Breast epithelium (tissue), 4 donors: ENCODE results near the gene FYB1. TPM values are rescaled to one million over a fixed set of nuclear protein-coding genes. Genes with fewer than 3 reads are reported as not detected.

ENCODE experiments used
- DNase-seq, 2 donors: peaks; one replicate each; pipeline ENCODE4 v3.0.0-alpha.2; 2019; ENCODE audit warnings: low spot score in 2 of 2
- H3K27ac ChIP-seq, 2 donors: fragments of 200-600 bp; sonication (generic) in 1 of 2; one replicate each; pipeline ENCODE4 v1.5.1; 2016 to 2019; ENCODE audit warnings: mild to moderate bottlenecking in 1 of 2
- H3K27me3 ChIP-seq, 2 donors: fragments of 200-600 bp; sonication (generic) in 1 of 2; one replicate each; pipeline versions ENCODE4 v1.5.1 to v1.6.0; 2017 to 2019; ENCODE audit warnings: control low read depth in 1 of 2, mild to moderate bottlenecking in 1 of 2
- H3K36me3 ChIP-seq: fragments of 200-600 bp; one replicate; pipeline ENCODE4 v1.5.1; 2019
- H3K4me1 ChIP-seq, 2 donors: fragments of 200-600 bp; sonication (generic); one replicate each; pipeline ENCODE4 v1.5.1; 2016 to 2019; ENCODE audit warnings: control low read depth in 1 of 2
- H3K4me3 ChIP-seq, 3 donors: fragments of 200-600 bp; sonication (generic); 1 replicate in 2 of 3; 2 replicates in 1 of 3; pipeline ENCODE4 v1.5.1; 2016 to 2019; ENCODE audit warnings: mild to moderate bottlenecking in 3 of 3, moderate library complexity in 2 of 3
- H3K9me3 ChIP-seq, 2 donors: fragments of 200-600 bp; sonication (generic) in 1 of 2; one replicate each; pipeline ENCODE4 v1.5.1; 2016 to 2019; ENCODE audit warnings: control low read depth in 1 of 2
- CTCF ChIP-seq, 3 donors: fragments of 450-650 bp; IDR thresholded peaks; one replicate each; pipeline ENCODE4 v1.5.1; 2016 to 2017; ENCODE audit warnings: antibody characterized with exemption in 3 of 3, mild to moderate bottlenecking in 3 of 3, moderate library complexity in 3 of 3
- POLR2A ChIP-seq: fragments of 450-650 bp; IDR thresholded peaks from one replicate; pipeline ENCODE4 v1.6.1; 2016; ENCODE audit warnings: antibody characterized with exemption, mild to moderate bottlenecking, moderate library complexity
- POLR2AphosphoS5 ChIP-seq, 3 donors: sonication (generic); formaldehyde crosslinking; IDR thresholded peaks; one replicate each; pipeline ENCODE4 v1.6.1; 2017; ENCODE audit warnings: antibody characterized with exemption in 3 of 3
- intact Hi-C: fragments of 100-400 bp; cut with DNase I; formaldehyde crosslinking; loops from one replicate; pipeline ENCODE4 v1.15.1; 2023; ENCODE audit warnings: low total_unique reads
- total RNA-seq, 3 donors: library from RNA; depleted of rRNA; stranded (reverse); fragments of >200 nt; gene quantifications; one replicate each; pipeline ENCODE4 v1.1.0, GENCODE V29; 2016

FYB1 gene
- total RNA-seq, 3 donors from 2014 or later: 10.2 to 17.9 (median 11.4) TPM

- no peak for DNase-seq
- intact Hi-C loops: loop anchor here (10.0 kb wide), 1 partner anchor 71 kb away; no protein-coding TSS in a partner anchor
- H3K9me3 ChIP-seq: no peaks in the 10 kb centered on the region
- no peaks in the 10 kb centered on the region for H3K36me3 ChIP-seq
- H3K27me3 ChIP-seq: no peaks in the 10 kb centered on the region
- H3K4me1 ChIP-seq: peaks cover 0 to 9% of the 10 kb centered on the region in 2 donors
- TF ChIP-seq CTCF (IDR thresholded peaks at IDR 0.05) (no peak), POLR2A (no peak), POLR2AphosphoS5 (IDR thresholded peaks at IDR 0.05) (no peak)
- no peak overlapping the region for H3K27ac ChIP-seq
- no peak overlapping the region for H3K4me3 ChIP-seq
These were observed 143.1 kb downstream of the FYB1 start for GRCh38 chr5:39076101-39076756.

GRCh38 chr5:39074017-39074814, 145.1 kb downstream of the FYB1 start, which contains the start of gene RICTOR:
Gene RICTOR, minus strand, starts transcription at chr5:39074399. Its CDS starts 22 bp downstream, at chr5:39074377.
- peak within 1 kb of the TSS; percentile 99 for H3K27ac ChIP-seq
- H3K9me3 ChIP-seq: no peaks in the 10 kb centered on the region
- intact Hi-C loops: loop anchor here (10.0 kb wide), 1 partner anchor 69 kb away; no protein-coding TSS in a partner anchor
- no peaks in the 10 kb centered on the region for H3K36me3 ChIP-seq
- peak within 1 kb of the TSS; percentile 84 to 95 (median 88) for H3K4me3 ChIP-seq
- H3K27me3 ChIP-seq: no peaks in the 10 kb centered on the region
- DNase-seq: peak; percentile 80 to 88
- TF ChIP-seq CTCF (IDR thresholded peaks at IDR 0.05) (no peak), POLR2AphosphoS5 (IDR thresholded peaks at IDR 0.05) (peak; percentile 63 to 66 (median 66))
- peaks cover 0 to 9% of the 10 kb centered on the region in 2 donors for H3K4me1 ChIP-seq

- Histone ChIP-seq H3K27me3 (no peaks in the 10 kb centered on the region), H3K4me3 (peak overlapping the region; percentile 84 to 95 (median 88)), H3K36me3 (no peaks in the 10 kb centered on the region), H3K27ac (peak overlapping the region; percentile 99), H3K9me3 (no peaks in the 10 kb centered on the region), H3K4me1 (peaks cover 0 to 9% of the 10 kb centered on the region in 2 donors)
- TF ChIP-seq POLR2A: no peak
- intact Hi-C loops: loop anchor here (10.0 kb wide), 1 partner anchor 69 kb away; no protein-coding TSS in a partner anchor
- DNase-seq: no peak
These were observed 145.7 kb downstream of the FYB1 start for GRCh38 chr5:39073767-39074016.

GRCh38 chr5:39072925-39073766, 146.2 kb downstream of the FYB1 start:
- H3K27ac ChIP-seq: peak overlapping the region; percentile 99
- no peaks in the 10 kb centered on the region for H3K27me3 ChIP-seq
- intact Hi-C loops: loop anchor here (10.0 kb wide), 1 partner anchor 68 kb away; no protein-coding TSS in a partner anchor
- peak in 1 of 2 donors; percentile 30 for DNase-seq
- H3K9me3 ChIP-seq: no peaks in the 10 kb centered on the region
- H3K4me1 ChIP-seq: peaks cover 0 to 9% of the 10 kb centered on the region in 2 donors
- peak overlapping the region; percentile 84 to 95 (median 88) for H3K4me3 ChIP-seq
- H3K36me3 ChIP-seq: no peaks in the 10 kb centered on the region
- TF ChIP-seq POLR2AphosphoS5 (IDR thresholded peaks at IDR 0.05) (peak in 1 of 3 donors; percentile 11), CTCF (IDR thresholded peaks at IDR 0.05) (no peak)

- TF ChIP-seq POLR2AphosphoS5 (IDR thresholded peaks at IDR 0.05) (no peak), CTCF (IDR thresholded peaks at IDR 0.05) (no peak), POLR2A (no peak)
- H3K4me3 ChIP-seq: no peak overlapping the region
- no peaks in the 10 kb centered on the region for H3K27me3 ChIP-seq
- intact Hi-C loops: no loop called here
- DNase-seq: no peak
- H3K4me1 ChIP-seq: peaks cover 0 to 9% of the 10 kb centered on the region in 2 donors
- H3K9me3 ChIP-seq: no peaks in the 10 kb centered on the region
- no peak overlapping the region for H3K27ac ChIP-seq
- H3K36me3 ChIP-seq: no peaks in the 10 kb centered on the region
These were observed 151.3 kb downstream of the FYB1 start for GRCh38 chr5:39068099-39068498.
